H9 (cell line): Measurements from ENCODE around the gene DPP8. TPM values are rescaled to one million over a fixed set of nuclear protein-coding genes. Genes with fewer than 3 reads are reported as not detected.

Experiments
- DNase-seq: peaks from one replicate; pipeline ENCODE4 v3.0.0-alpha.2; 2017
- H2AFZ ChIP-seq: one replicate; pipeline ENCODE4 v1.6.1; 2013; ENCODE audit warnings: mild to moderate bottlenecking, low read length, control low read depth, moderate library complexity
- H2AK5ac ChIP-seq: 2 replicates; pipeline ENCODE4 v1.6.1; 2013; ENCODE audit warnings: low read length, control low read depth, mixed read lengths; ENCODE audit not compliant: insufficient read length
- H2BK120ac ChIP-seq: one replicate; pipeline ENCODE4 v1.6.1; 2013; ENCODE audit warnings: low read depth, mild to moderate bottlenecking, low read length, control low read depth, inconsistent platforms; ENCODE audit not compliant: poor library complexity, severe bottlenecking
- H2BK12ac ChIP-seq: 2 replicates; pipeline ENCODE4 v1.6.1; 2013; ENCODE audit warnings: low read length, control low read depth, mixed read lengths, low read depth; ENCODE audit not compliant: insufficient read length
- H2BK15ac ChIP-seq: 2 replicates; pipeline ENCODE4 v1.6.1; 2013; ENCODE audit warnings: low read depth, low read length, control low read depth
- H2BK20ac ChIP-seq: one replicate; pipeline ENCODE4 v1.6.1; 2013; ENCODE audit warnings: low read depth, mild to moderate bottlenecking, low read length, control low read depth, inconsistent platforms; ENCODE audit not compliant: poor library complexity, severe bottlenecking
- H2BK5ac ChIP-seq: 2 replicates; pipeline ENCODE4 v1.6.1; 2013; ENCODE audit warnings: low read length, control low read depth, mixed read lengths; ENCODE audit not compliant: insufficient read length
- H3K14ac ChIP-seq: 2 replicates; pipeline ENCODE4 v1.6.1; 2013; ENCODE audit warnings: low read length, control low read depth; ENCODE audit not compliant: insufficient read depth
- H3K18ac ChIP-seq: 2 replicates; pipeline ENCODE4 v1.6.1; 2013; ENCODE audit warnings: low read depth, mild to moderate bottlenecking, mixed read lengths, low read length, control low read depth; ENCODE audit not compliant: insufficient read length
- H3K23ac ChIP-seq: 2 replicates; pipeline ENCODE4 v1.6.1; 2013; ENCODE audit warnings: low read length, control low read depth, mixed read lengths, low read depth; ENCODE audit not compliant: insufficient read length
- H3K23me2 ChIP-seq: 2 replicates; pipeline ENCODE4 v1.6.1; 2013; ENCODE audit warnings: low read depth, mild to moderate bottlenecking, mixed read lengths, low read length, control low read depth; ENCODE audit not compliant: insufficient read length, poor library complexity, severe bottlenecking
- H3K27ac ChIP-seq: 2 replicates; pipeline ENCODE4 v1.5.1; 2013; ENCODE audit warnings: low read length, control low read depth, mixed read lengths, low read depth; ENCODE audit not compliant: insufficient read length
- H3K27me3 ChIP-seq: 2 replicates; pipeline ENCODE4 v1.6.1; 2013; ENCODE audit warnings: low read length, control low read depth, inconsistent platforms; ENCODE audit not compliant: insufficient read depth
- H3K4ac ChIP-seq: 2 replicates; pipeline ENCODE4 v1.6.1; 2013; ENCODE audit warnings: low read depth, mild to moderate bottlenecking, control low read depth, inconsistent platforms, low read length, moderate library complexity
- H3K4me1 ChIP-seq: 2 replicates; pipeline ENCODE4 v1.6.1; 2013; ENCODE audit warnings: low read length, control low read depth, inconsistent platforms; ENCODE audit not compliant: insufficient read depth
- H3K4me2 ChIP-seq: 2 replicates; pipeline ENCODE4 v1.6.1; 2013; ENCODE audit warnings: low read length, control low read depth, mixed read lengths; ENCODE audit not compliant: insufficient read length, insufficient read depth
- H3K56ac ChIP-seq: 2 replicates; pipeline ENCODE4 v1.6.1; 2013; ENCODE audit warnings: low read depth, mild to moderate bottlenecking, mixed read lengths, low read length, control low read depth; ENCODE audit not compliant: insufficient read length
- H3K79me1 ChIP-seq: 2 replicates; pipeline ENCODE4 v1.6.1; 2013; ENCODE audit warnings: low read depth, mild to moderate bottlenecking, moderate library complexity, low read length, control low read depth, inconsistent platforms; ENCODE audit not compliant: insufficient read depth, poor library complexity, severe bottlenecking
- H3K79me2 ChIP-seq: 2 replicates; pipeline ENCODE4 v1.6.1; 2013; ENCODE audit warnings: low read length, control low read depth, inconsistent platforms; ENCODE audit not compliant: insufficient read depth
- H3K9ac ChIP-seq: 2 replicates; pipeline ENCODE4 v1.6.1; 2013; ENCODE audit warnings: low read length, control low read depth, mixed read lengths; ENCODE audit not compliant: insufficient read length; ENCODE audit errors: extremely low read depth
- H3K9me3 ChIP-seq: one replicate; pipeline ENCODE4 v1.6.1; 2013; ENCODE audit warnings: low read depth, low read length, inconsistent platforms; ENCODE audit not compliant: control insufficient read depth
- H3T11ph ChIP-seq: one replicate; pipeline ENCODE4 v1.6.1; 2013; ENCODE audit warnings: mild to moderate bottlenecking, low read length, control low read depth, inconsistent platforms
- H4K20me1 ChIP-seq: one replicate; pipeline ENCODE4 v1.6.1; 2013; ENCODE audit not compliant: control insufficient read depth, insufficient read length, insufficient read depth
- H4K5ac ChIP-seq: 2 replicates; pipeline ENCODE4 v1.6.1; 2013; ENCODE audit warnings: low read depth, mild to moderate bottlenecking, mixed read lengths, low read length, control low read depth; ENCODE audit not compliant: insufficient read length
- H4K8ac ChIP-seq: replicated peaks from 2 replicates; pipeline ENCODE4 v1.6.1; 2013; ENCODE audit warnings: low read length, control low read depth, mixed read lengths, low read depth; ENCODE audit not compliant: insufficient read length
- H4K91ac ChIP-seq: 2 replicates; pipeline ENCODE4 v1.6.1; 2013; ENCODE audit warnings: low read depth, mild to moderate bottlenecking, moderate library complexity, mixed read lengths, low read length, control low read depth; ENCODE audit not compliant: insufficient read length
- H3K27ac Mint-ChIP-seq, 3 experiments: 2 replicates in 2 of 3; 3 replicates in 1 of 3; pipeline ENCODE4 v1.8.0; 2020 to 2021; ENCODE audit warnings: mixed read lengths in 3 of 3, mild to moderate bottlenecking in 1 of 3, moderate library complexity in 1 of 3
- H3K27me3 Mint-ChIP-seq: 2 replicates; pipeline ENCODE4 v1.8.0; 2021; ENCODE audit warnings: low read depth, mild to moderate bottlenecking, moderate library complexity, mixed read lengths
- H3K36me3 Mint-ChIP-seq, 3 experiments: 2 replicates in 2 of 3; 3 replicates in 1 of 3; pipeline ENCODE4 v1.8.0; 2020 to 2021; ENCODE audit warnings: low read depth in 3 of 3, mixed read lengths in 3 of 3; ENCODE audit not compliant: insufficient read depth in 1 of 3
- H3K4me1 Mint-ChIP-seq, 2 experiments: 2 replicates each; pipeline ENCODE4 v1.8.0; 2020; ENCODE audit warnings: mixed read lengths in 2 of 2
- H3K4me3 Mint-ChIP-seq, 2 experiments: 2 replicates in 1 of 2; 3 replicates in 1 of 2; pipeline ENCODE4 v1.8.0; 2020 to 2021; ENCODE audit warnings: mild to moderate bottlenecking in 2 of 2, mixed read lengths in 2 of 2, moderate library complexity in 1 of 2
- H3K9me3 Mint-ChIP-seq, 2 experiments: 2 replicates in 1 of 2; 3 replicates in 1 of 2; pipeline ENCODE4 v1.8.0; 2020; ENCODE audit warnings: mild to moderate bottlenecking in 2 of 2, mixed read lengths in 2 of 2, moderate library complexity in 1 of 2
- CTCF ChIP-seq: fragments of 200-600 bp; sonication (generic); conservative IDR thresholded peaks from 3 replicates; pipeline ENCODE4 v1.8.0; 2021; ENCODE audit warnings: antibody characterized with exemption, mild to moderate bottlenecking
- WGBS: extraction: QIAGEN DNeasy Blood & Tissue Kit; methylation state at CpG from one replicate; pipeline ENCODE4 v1.1.7; 2013; ENCODE audit warnings: missing lambda C conversion rate, low lambda C conversion rate, mixed read lengths; ENCODE audit not compliant: insufficient read length; ENCODE audit errors: extremely low coverage; 5-methylcytosine and 5-hydroxymethylcytosine counted together
- total RNA-seq: library from RNA; stranded (reverse); gene quantifications from 2 replicates; pipeline ENCODE4 v1.2.1, GENCODE V29; 2021

Gene DPP8
- total RNA-seq, 1 experiment from 2014 or later = 26.6 TPM

GRCh38 chr15:65532738-65533051 is 15.2 kb upstream of the DPP8 start:
- H3K27me3 ChIP-seq = no peaks in the 10 kb centered on the region
- H3K18ac ChIP-seq = no peak overlapping the region
- peaks cover 6% of the 10 kb centered on the region for H3K79me1 ChIP-seq
- H3K27me3 Mint-ChIP-seq = no peaks in the 10 kb centered on the region
- H2BK20ac ChIP-seq = no peak overlapping the region
- no peak overlapping the region for H2AFZ ChIP-seq
- peaks cover 34 to 44% of the 10 kb centered on the region in 2 experiments for H3K4me1 Mint-ChIP-seq
- no peak overlapping the region for H2BK5ac ChIP-seq
- no peak overlapping the region for H4K5ac ChIP-seq
- H3K9me3 Mint-ChIP-seq = no peaks in the 10 kb centered on the region
- no peaks in the 10 kb centered on the region; the same call in 1 of the 2 replicates for H3K4me1 ChIP-seq
- no peak overlapping the region for H3T11ph ChIP-seq
- peaks cover 3 to 23% (median 12%) of the 10 kb centered on the region in 3 experiments; a peak in 5 of 7 replicates for H3K36me3 Mint-ChIP-seq
- H2BK12ac ChIP-seq = no peak overlapping the region
- H3K56ac ChIP-seq = no peak overlapping the region
- H3K4ac ChIP-seq = no peak overlapping the region
- H3K27ac Mint-ChIP-seq = no peak overlapping the region
- H3K27ac ChIP-seq = no peak overlapping the region
- peak overlapping the region; percentile 34 for H3K4me2 ChIP-seq
- H3K79me2 ChIP-seq = peaks cover 48% of the 10 kb centered on the region
- peaks cover 3% of the 10 kb centered on the region for H3K23me2 ChIP-seq
- H3K23ac ChIP-seq = no peak overlapping the region
- H2BK120ac ChIP-seq = no peak overlapping the region
- no peak for DNase-seq
- no peaks in the 10 kb centered on the region for H4K20me1 ChIP-seq
- TF ChIP-seq CTCF = no peak
- H3K4me3 Mint-ChIP-seq = peak overlapping the region; percentile 1 to 58; a peak in 4 of 5 replicates
- no peaks in the 10 kb centered on the region for H3K9me3 ChIP-seq
- H4K8ac ChIP-seq = no peak overlapping the region
- no peak overlapping the region for H2AK5ac ChIP-seq
- H2BK15ac ChIP-seq = no peak overlapping the region
- peak overlapping the region; percentile 25 for H3K9ac ChIP-seq
- no peak overlapping the region for H4K91ac ChIP-seq
- no peak overlapping the region for H3K14ac ChIP-seq
- WGBS = no CpG with 5 or more reads among the region's 1 CpG
